Measurements from ENCODE around the gene TRPC3.

Gene TRPC3

GRCh38 chr4:121951521-121952110 is at the start of gene TRPC3:
Gene TRPC3 (minus strand): TSS chr4:121952060. CDS start chr4:121951680, 380 bp downstream.
- ATAC-seq = peak; percentile 22 to 30

- ATAC-seq = no peak
Observed at GRCh38 chr4:122000849-122001248, 49.0 kb upstream of the TRPC3 start.

GRCh38 chr4:121998024-121998423 is 46.2 kb upstream of the TRPC3 start:
- ATAC-seq = no peak

GRCh38 chr4:121995790-121996537 is 44.1 kb upstream of the TRPC3 start:
- ATAC-seq = no peak

GRCh38 chr4:121991968-121992367 is 40.1 kb upstream of the TRPC3 start:
- no peak for ATAC-seq

DNA sequence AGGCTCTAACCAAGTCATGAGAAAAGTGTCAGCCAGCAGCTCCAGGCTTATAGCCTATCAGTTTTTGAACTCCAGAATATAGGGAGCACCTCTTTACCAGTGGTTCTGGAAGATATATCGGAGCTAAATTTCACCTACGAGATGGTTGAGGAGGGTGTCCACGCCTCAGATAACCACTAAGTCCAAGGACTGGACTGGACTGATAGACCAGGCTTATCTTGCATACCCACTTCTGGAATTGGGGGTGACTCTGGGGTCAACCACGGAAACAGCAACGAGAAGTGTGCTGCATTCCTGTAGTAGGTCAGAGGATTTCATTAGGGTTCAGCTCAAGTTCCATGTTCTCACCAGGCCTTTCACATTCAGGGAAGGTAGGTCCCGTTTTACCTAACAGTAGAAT is 38.6 kb upstream of the TRPC3 start:
- no peak for ATAC-seq

DNA sequence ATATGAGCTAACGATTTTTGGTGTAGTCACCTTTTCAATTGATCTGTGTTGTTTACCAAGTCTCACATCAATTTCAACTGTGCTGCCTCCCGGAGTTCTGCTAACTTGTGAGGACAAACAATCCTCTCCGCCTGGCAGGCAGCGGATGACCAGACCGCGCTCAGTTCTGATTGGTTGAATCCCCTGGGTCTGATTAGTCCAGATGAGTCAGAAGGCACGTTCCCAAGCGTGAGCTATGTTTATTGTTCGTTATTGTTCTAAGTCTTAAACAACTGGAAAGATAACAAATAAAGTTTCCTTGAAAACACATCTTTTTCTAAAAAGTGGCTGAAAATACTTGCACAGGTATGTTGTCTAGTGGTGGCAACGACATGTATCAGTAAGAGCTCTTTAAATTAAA is 37.9 kb upstream of the TRPC3 start:
- ATAC-seq = no peak

- no peak for ATAC-seq
Observed at GRCh38 chr4:121988950-121989349, 37.1 kb upstream of the TRPC3 start.

DNA sequence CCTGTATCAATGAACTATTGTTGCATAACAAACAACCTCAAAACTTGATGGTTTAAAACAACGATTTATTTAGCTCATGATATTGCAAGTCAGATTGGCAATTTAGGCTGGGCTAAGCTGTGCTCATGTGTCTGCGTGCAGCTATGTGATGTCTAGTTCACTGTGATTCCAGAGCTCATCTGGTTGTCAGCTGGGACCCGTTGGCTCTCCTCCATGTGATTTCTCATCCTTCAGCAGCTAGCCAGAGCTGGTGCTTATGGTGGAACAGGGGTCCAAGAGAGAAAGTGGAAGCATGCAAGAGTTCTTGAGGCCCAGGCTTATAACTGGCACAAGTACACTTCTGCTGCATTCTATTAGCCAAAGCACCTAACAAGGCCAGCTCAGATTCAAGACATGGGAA is 28.8 kb upstream of the TRPC3 start:
- no peak for ATAC-seq

- ATAC-seq = peak in 1 of 2 donors; percentile 21
Observed at GRCh38 chr4:121978172-121978516, 26.3 kb upstream of the TRPC3 start.

DNA sequence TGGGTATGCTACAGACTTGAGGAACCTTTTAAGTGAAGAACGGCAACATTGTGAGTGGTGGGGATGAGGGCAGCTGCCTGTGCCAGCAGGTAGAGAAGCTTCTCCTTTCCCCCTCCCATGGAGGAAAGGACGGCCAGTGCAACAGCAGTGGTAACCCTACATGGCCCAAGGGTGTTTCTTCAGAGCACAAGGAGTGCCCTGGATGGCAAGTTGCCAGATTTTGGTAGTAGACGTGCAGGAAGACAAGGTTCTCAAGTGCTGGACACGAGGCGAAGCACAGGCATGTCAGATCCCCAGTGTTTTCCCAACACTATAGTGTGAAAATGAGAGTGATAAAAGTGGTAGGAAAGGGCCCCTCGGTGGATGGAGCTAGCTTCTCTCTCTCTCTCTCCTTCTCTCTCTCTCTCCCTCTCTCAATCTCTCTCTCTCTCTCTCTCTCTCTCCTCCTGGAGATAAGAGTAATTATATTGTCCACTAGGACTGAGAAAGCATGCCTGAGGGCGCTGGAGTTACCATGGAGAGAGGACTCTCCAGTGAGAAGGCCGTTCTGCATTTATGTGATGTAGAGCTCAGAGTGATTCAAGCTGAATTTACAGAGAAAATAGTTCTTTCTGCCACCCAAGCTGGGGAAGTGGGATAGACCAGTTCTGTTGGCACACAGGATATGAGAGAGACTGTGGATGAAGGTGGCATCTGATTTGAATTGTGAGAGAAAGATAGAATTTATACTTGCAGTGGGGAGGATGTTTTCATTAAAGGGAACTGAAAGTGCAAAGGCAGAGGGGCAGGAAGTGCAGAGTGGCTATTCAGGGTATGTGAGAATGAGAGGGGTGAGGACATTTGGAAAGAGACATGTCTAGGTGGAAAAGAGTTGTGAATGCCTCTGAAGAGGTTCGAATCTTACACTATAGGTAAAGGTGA is 25.7 kb upstream of the TRPC3 start:
- peak; percentile 56 to 68 for ATAC-seq

GRCh38 chr4:121975784-121976183 is 23.9 kb upstream of the TRPC3 start:
- ATAC-seq = no peak

DNA sequence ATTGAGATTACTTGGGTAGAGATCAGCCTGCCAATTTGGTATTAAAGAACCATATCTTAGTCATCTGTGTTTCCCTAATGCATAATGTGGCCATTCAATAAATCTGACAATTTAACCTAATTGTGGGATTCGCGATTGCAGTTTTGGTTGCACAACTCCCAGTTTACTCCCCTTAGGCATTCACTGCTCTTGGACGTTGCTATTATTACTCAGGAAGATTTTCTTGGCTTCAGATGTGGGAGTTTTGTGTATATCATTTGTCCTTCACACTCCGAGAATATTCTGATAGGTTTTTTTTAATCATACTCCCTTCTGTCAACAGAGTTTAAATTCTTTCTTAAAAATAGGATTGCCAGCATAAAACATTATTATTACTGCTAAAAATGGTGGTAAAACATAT is 22.0 kb upstream of the TRPC3 start:
- no peak for ATAC-seq

DNA sequence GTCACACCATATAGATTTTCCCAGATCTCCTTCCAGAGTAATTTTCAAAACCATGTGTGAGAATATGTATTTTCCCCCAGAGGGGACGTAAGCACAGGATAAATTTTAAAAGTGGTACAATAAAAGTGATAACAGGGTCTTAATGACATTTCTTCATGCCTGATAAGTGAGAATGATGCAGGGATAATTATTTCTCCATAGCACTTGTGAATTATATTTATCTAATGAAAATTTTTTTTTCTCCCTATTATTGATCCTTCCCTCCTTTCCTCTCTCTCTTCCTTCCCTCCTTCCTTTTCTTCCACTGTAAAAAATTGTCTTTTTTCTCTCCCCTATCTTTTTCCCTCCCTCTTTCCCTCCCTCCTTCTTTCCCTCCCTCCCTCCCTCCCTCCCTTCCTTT is 17.0 kb upstream of the TRPC3 start:
- ATAC-seq = no peak

- no peak for ATAC-seq
Observed at GRCh38 chr4:121964958-121965357, 13.1 kb upstream of the TRPC3 start.

DNA sequence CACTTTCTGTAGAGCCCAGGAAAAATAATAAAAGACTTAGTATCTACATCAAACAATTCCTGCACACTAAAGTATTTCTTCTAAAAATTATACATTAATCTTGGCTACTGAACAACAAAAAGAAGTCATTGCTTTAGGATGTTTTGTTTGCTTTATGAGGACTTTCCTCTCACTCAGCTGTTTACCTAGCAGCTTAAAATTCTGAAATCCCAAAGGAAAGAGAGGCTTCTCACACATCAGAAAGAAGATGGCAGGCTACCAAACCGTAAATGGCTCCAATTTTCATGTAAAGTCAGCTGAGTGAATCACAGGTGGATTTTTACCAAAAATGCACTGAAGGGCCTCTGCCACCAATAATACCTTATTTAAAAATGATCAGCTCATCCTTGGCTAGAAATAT is 9.0 kb upstream of the TRPC3 start:
- no peak for ATAC-seq

DNA sequence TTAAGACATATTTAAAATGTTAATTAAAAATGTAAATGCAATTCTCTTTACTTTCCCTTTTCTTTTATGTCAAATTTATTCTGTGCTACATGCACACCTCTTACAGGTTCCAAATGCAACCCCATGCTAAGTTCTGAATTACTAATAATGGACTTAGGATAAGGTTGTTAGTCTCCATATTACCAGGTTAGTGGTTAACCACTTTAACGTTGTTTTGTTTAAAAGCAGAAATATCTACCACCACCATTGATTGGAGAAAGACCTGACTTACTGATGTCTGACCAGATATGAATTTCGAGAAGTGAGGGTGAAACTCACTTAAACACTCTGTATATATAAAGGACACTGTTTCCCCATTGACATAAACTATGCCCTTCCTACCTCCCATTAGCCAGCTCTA is 6.9 kb upstream of the TRPC3 start:
- ATAC-seq = no peak

GRCh38 chr4:121957266-121957665 is 5.4 kb upstream of the TRPC3 start:
- no peak for ATAC-seq

GRCh38 chr4:121953860-121954259 is 2.0 kb upstream of the TRPC3 start:
- no peak for ATAC-seq

- no peak for ATAC-seq
Observed at GRCh38 chr4:121952290-121952689, 430 bp upstream of the TRPC3 start.

DNA sequence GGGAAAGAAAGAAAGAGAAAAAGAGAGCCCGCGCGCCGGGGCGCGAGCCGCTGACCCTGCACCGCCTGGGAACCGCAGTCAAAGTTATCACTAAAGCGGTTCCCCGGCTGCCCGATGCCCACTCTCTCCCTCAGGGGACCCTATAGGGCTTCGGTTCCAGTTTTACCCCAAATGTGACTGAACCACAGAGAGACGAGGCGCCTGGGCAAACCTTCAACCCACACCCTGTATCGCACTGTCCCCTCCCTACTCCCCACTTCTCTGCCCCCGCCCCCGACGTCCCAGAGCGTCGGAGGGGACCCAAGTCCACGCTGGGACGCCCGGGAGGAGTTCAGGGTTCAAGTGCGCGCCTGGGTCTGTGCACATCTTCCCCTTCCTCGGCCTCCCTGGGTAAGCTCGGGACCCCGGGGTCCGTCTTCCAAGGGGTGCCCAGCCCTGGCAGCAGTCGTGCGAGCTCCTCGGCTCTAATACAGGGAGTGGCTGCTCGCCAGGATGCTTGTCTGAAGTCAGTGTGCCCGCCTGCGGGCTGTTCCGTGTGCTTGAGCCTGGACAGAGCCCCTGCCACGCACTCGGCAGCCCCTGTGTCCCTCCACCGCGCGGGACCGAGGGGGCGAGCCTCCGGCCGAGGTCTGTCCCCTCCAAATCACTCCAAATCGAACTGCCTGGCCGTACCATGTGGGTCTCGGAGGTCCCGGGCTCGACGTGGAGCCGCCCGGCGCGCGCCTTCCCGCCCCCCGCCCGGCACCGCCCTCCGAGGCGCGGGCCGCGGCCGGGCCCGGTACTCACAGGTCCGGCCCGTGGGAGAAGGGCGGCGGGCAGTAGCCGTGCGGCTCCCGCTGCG is 960 bp downstream of the TRPC3 start:
- peak; percentile 19 to 37 for ATAC-seq

DNA sequence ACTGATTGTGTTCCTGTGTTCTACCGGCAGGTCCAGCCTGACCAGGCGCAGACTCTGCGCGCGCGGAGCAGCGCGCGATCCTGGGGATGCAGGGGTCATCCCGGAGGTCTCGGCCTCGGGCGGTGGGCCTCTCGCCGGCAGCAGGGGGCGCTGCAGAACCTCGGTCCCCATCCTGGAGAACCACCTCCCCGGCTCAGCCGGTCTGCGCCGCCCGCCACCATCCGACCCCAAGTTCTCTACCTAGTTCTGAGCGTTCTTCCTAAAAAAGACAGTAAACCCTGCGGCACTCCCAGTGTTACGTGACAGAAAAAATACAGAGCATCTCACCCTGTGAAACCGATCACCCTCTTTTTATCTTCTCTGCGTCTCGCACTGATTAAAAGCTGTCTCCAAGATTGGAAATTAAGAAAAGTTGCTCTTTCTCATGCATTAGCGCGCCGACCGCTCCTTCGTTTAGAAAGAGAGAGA is 1.6 kb downstream of the TRPC3 start:
- ATAC-seq = peak; percentile 82 to 85

- no peak for ATAC-seq
Observed at GRCh38 chr4:121946644-121947043, 5.2 kb downstream of the TRPC3 start.
